ENCODE measurements around the gene SOHLH1.
A peak's percentile ranks its signal among the peaks of the same experiment; 100 is the strongest.

Gene SOHLH1

DNA sequence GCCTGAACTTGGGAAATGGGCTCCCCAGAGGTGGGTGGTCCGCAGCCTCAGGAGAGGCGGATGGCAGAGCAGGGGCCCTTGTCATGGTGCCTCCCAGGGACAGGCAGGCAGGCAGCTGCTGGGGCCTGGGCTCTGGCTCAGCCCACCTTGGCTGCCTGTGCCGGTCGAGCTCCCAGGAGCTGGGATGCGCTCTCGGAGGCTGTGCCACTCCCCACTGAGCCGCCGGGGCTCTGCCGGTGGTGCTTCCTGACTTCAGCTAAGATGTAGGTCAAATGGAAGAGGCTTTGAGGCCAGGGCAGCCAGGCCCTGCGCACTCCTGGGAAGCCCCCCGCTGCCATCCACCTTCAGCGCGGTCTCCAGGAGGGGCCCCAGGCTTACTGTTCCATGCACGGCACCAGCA lies 43.7 kb upstream of the SOHLH1 start:
- Histone ChIP-seq H2AFZ (ENCODE audit: insufficient read depth, low read length, poor library complexity) (no peak overlapping the region), H3K27me3 (ENCODE audit: insufficient read depth, low read length) (no peaks in the 10 kb centered on the region), H3K79me2 (ENCODE audit: control insufficient read depth, insufficient read depth, low read length, poor library complexity) (no peaks in the 10 kb centered on the region), H3K9me3 (ENCODE audit: insufficient read depth, low read depth, low read length) (peaks cover 1% of the 10 kb centered on the region), H3K4ac (ENCODE audit: low read depth, low read length) (no peak overlapping the region), H2BK5ac (ENCODE audit: low read depth, low read length, poor library complexity) (no peak overlapping the region), H4K8ac (ENCODE audit: low read depth, low read length) (no peak overlapping the region), H3K4me3 (ENCODE audit: low read depth, low read length) (no peak overlapping the region), H3K79me1 (ENCODE audit: low read length) (no peaks in the 10 kb centered on the region), H3K14ac (ENCODE audit: low read length) (no peak overlapping the region), H2BK12ac (ENCODE audit: low read length) (no peak overlapping the region), H2AK5ac (ENCODE audit: low read length) (no peak overlapping the region), H3K23ac (ENCODE audit: low read length) (no peak overlapping the region), H3K36me3 (ENCODE audit: control insufficient read depth in 1 of 2, insufficient read depth in 2 of 2, low read length in 2 of 2) (no peaks in the 10 kb centered on the region), H3K18ac (ENCODE audit: low read length) (no peak overlapping the region), H3K4me2 (ENCODE audit: low read length) (no peak overlapping the region), H4K12ac (ENCODE audit: low read depth, low read length) (no peak overlapping the region), H2BK120ac (ENCODE audit: insufficient read depth, low read length, poor library complexity) (no peak overlapping the region), H4K91ac (ENCODE audit: low read depth, low read length) (no peak overlapping the region), H3K4me1 (ENCODE audit: control insufficient read depth in 1 of 2, insufficient read depth in 2 of 2, low read length in 2 of 2) (no peaks in the 10 kb centered on the region), H3K27ac (ENCODE audit: low read depth, low read length) (no peak overlapping the region), H3K9ac (ENCODE audit: low read length) (no peak overlapping the region)
- DNase-seq = no peak
- no CpG with 5 or more reads among the region's 14 CpGs for WGBS (ENCODE audit: extremely low coverage, insufficient coverage, insufficient read length)

DNA sequence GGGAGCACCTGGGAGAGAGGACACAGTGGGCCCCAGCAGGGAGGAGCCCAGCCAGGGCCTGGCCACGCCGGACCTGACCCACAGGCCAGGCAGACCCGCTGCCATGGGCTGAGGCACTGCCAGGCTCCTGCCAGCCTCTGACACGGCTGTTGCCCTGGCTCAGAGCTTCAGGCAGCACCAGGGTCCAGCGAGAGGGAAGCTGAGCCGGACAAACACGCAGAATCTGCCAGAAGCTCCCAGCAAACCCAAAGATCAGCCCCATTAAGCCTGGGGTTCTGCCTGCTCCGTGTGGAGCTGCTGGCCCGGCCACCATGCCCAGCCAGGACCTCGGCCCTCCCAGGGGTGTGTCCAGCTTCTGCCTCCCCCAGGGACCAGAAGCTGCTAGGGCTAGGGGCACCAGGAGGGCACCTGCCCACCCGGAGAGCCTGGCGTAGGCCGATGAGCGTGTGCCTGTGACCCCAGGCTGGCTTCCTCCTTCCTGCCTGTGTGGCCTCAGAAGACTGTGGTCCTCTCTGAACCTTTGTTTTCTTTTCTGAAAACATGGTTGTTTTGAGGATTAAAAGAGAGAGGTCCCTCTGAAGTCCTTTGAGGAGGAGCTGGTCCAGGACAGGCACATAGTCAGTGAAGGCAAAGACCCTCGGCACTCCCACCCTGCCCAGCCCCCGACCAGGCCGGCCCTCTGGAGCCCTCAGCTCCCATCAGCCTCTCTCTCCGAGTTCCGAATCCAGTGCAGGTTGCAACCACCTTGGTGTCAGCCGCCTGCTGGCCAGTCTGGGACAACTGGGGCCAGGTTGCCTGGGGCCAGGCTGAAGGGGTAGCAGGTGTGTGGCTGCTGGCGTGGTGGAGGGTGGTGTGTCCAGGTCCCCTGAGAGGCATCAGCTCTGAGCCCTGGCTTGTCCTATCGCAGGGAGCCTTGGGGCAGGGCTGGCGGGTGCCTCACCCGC lies 42.3 kb upstream of the SOHLH1 start:
- Histone ChIP-seq H2AFZ (ENCODE audit: insufficient read depth, low read length, poor library complexity) (no peak overlapping the region), H3K4me2 (ENCODE audit: low read length) (no peak overlapping the region), H3K23ac (ENCODE audit: low read length) (no peak overlapping the region), H3K9ac (ENCODE audit: low read length) (no peak overlapping the region), H3K4me1 (ENCODE audit: control insufficient read depth in 1 of 2, insufficient read depth in 2 of 2, low read length in 2 of 2) (no peaks in the 10 kb centered on the region), H3K79me2 (ENCODE audit: control insufficient read depth, insufficient read depth, low read length, poor library complexity) (no peaks in the 10 kb centered on the region), H4K91ac (ENCODE audit: low read depth, low read length) (no peak overlapping the region), H3K18ac (ENCODE audit: low read length) (no peak overlapping the region), H2AK5ac (ENCODE audit: low read length) (no peak overlapping the region), H4K12ac (ENCODE audit: low read depth, low read length) (no peak overlapping the region), H3K27me3 (ENCODE audit: insufficient read depth, low read length) (peaks cover 9% of the 10 kb centered on the region), H3K27ac (ENCODE audit: low read depth, low read length) (no peak overlapping the region), H4K8ac (ENCODE audit: low read depth, low read length) (no peak overlapping the region), H2BK12ac (ENCODE audit: low read length) (no peak overlapping the region), H3K14ac (ENCODE audit: low read length) (no peak overlapping the region), H2BK120ac (ENCODE audit: insufficient read depth, low read length, poor library complexity) (no peak overlapping the region), H3K9me3 (ENCODE audit: insufficient read depth, low read depth, low read length) (peaks cover 3% of the 10 kb centered on the region), H3K79me1 (ENCODE audit: low read length) (no peaks in the 10 kb centered on the region), H3K36me3 (ENCODE audit: control insufficient read depth in 1 of 2, insufficient read depth in 2 of 2, low read length in 2 of 2) (no peaks in the 10 kb centered on the region), H3K4me3 (ENCODE audit: low read depth, low read length) (no peak overlapping the region), H2BK5ac (ENCODE audit: low read depth, low read length, poor library complexity) (no peak overlapping the region), H3K4ac (ENCODE audit: low read depth, low read length) (no peak overlapping the region)
- DNase-seq = peak in 1 of 2 donors; percentile 10
- WGBS (ENCODE audit: extremely low coverage, insufficient coverage, insufficient read length) = no CpG with 5 or more reads among the region's 24 CpGs

DNA sequence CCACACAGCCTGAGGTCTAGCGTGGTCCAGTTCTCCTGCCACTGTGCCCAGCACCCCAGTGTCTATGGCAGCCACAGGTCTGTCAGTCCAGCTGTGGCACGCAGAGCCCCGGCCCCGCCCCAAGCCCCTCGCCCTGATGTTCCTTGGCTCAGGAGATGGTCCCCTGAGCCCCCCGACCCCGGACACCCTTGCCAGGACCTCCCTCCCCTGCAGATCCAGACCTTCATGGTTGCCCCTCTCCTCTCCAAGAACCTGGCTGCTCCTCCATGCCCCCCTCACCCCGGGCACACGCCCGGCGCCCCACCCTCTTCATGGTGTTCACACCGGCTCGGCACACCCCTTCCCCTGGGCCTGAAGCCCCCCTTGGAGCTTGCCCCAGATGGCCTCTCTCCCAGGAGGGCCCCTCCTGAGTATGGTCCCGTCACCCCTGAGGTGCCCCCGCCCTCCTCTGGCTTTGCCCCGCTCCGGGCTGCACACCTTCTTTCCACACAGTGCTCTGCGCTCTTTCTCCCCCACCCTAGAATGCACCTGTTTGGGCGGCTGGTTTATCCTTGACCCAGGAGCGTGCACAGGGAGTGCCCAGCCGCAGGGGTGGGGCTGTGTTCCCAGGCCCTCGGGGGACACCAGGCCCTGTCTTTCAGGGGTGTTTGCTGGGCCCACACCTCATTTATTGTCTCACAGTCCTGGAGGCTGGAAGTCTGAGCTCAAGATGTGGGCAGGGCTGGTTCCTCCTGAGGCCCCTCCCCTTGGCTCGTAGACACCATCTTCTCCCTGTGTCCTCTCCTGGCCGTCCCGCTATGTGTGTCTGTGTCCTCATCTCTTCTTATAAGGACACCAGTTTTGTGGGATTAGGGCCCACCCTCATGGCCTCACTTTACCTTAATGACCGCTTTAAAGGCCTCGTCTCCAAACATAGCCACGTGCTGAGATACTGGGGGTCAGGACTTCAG lies 40.3 kb upstream of the SOHLH1 start:
- no peak overlapping the region for H3K18ac ChIP-seq (ENCODE audit: low read length)
- no peak overlapping the region for H3K4me3 ChIP-seq (ENCODE audit: low read depth, low read length)
- H2BK12ac ChIP-seq (ENCODE audit: low read length) = no peak overlapping the region
- H3K79me1 ChIP-seq (ENCODE audit: low read length) = no peaks in the 10 kb centered on the region
- no peak overlapping the region for H4K12ac ChIP-seq (ENCODE audit: low read depth, low read length)
- H3K36me3 ChIP-seq (ENCODE audit: control insufficient read depth in 1 of 2, insufficient read depth in 2 of 2, low read length in 2 of 2) = no peaks in the 10 kb centered on the region
- H3K4ac ChIP-seq (ENCODE audit: low read depth, low read length) = no peak overlapping the region
- no peaks in the 10 kb centered on the region for H3K79me2 ChIP-seq (ENCODE audit: control insufficient read depth, insufficient read depth, low read length, poor library complexity)
- DNase-seq = no peak
- H2AFZ ChIP-seq (ENCODE audit: insufficient read depth, low read length, poor library complexity) = no peak overlapping the region
- no peak overlapping the region for H2BK120ac ChIP-seq (ENCODE audit: insufficient read depth, low read length, poor library complexity)
- no peak overlapping the region for H4K91ac ChIP-seq (ENCODE audit: low read depth, low read length)
- H3K27ac ChIP-seq (ENCODE audit: low read depth, low read length) = no peak overlapping the region
- H3K27me3 ChIP-seq (ENCODE audit: insufficient read depth, low read length) = peaks cover 21% of the 10 kb centered on the region
- no peak overlapping the region for H3K9ac ChIP-seq (ENCODE audit: low read length)
- no peak overlapping the region for H4K8ac ChIP-seq (ENCODE audit: low read depth, low read length)
- no peak overlapping the region for H2AK5ac ChIP-seq (ENCODE audit: low read length)
- no peak overlapping the region for H2BK5ac ChIP-seq (ENCODE audit: low read depth, low read length, poor library complexity)
- WGBS (ENCODE audit: extremely low coverage, insufficient coverage, insufficient read length) = no CpG with 5 or more reads among the region's 28 CpGs
- H3K4me1 ChIP-seq (ENCODE audit: control insufficient read depth in 1 of 2, insufficient read depth in 2 of 2, low read length in 2 of 2) = no peaks in the 10 kb centered on the region
- no peak overlapping the region for H3K14ac ChIP-seq (ENCODE audit: low read length)
- H3K4me2 ChIP-seq (ENCODE audit: low read length) = no peak overlapping the region
- H3K9me3 ChIP-seq (ENCODE audit: insufficient read depth, low read depth, low read length) = peaks cover 10% of the 10 kb centered on the region
- H3K23ac ChIP-seq (ENCODE audit: low read length) = no peak overlapping the region

DNA sequence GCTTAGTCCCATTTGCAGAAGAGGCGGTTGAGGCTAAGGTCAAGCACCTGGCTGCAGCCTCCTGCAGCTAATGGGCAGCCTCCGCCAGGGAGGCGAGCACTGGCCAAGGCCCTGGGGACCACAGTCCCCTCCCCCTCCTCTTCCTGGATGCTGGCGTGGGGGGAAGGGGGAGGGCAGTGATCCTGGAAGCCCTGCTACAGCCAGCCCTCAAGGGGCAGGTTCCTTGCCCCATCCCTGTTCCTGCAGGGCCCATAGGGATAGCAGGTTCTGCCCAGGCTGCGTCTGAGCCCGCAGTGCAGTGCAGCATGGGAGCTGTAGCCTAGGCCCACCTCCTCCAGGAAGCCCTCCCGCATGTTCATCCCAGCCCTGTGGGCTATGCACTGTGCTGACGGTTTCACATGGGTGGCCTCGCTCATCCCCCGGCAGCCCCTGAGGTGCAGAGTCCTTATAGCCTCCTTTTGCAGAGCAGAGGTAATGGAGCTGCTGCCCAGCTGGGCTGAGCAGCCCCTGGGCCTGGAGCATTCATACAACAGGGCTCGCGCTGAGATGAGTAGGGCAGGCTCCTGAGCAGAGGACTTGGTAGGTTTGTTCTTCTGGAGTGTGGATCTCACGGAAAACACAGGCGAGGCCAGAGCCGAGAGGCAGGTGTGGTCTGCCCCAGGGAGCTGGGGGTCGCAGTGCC lies 38.7 kb upstream of the SOHLH1 start:
- Histone ChIP-seq H4K8ac (ENCODE audit: low read depth, low read length) (no peak overlapping the region), H4K12ac (ENCODE audit: low read depth, low read length) (no peak overlapping the region), H2BK12ac (ENCODE audit: low read length) (no peak overlapping the region), H3K4ac (ENCODE audit: low read depth, low read length) (no peak overlapping the region), H4K91ac (ENCODE audit: low read depth, low read length) (no peak overlapping the region), H3K4me2 (ENCODE audit: low read length) (no peak overlapping the region), H3K36me3 (ENCODE audit: control insufficient read depth in 1 of 2, insufficient read depth in 2 of 2, low read length in 2 of 2) (no peaks in the 10 kb centered on the region), H2AFZ (ENCODE audit: insufficient read depth, low read length, poor library complexity) (no peak overlapping the region), H3K27me3 (ENCODE audit: insufficient read depth, low read length) (peaks cover 21% of the 10 kb centered on the region), H3K9ac (ENCODE audit: low read length) (no peak overlapping the region), H3K18ac (ENCODE audit: low read length) (no peak overlapping the region), H2AK5ac (ENCODE audit: low read length) (no peak overlapping the region), H3K4me3 (ENCODE audit: low read depth, low read length) (no peak overlapping the region), H3K23ac (ENCODE audit: low read length) (no peak overlapping the region), H3K79me1 (ENCODE audit: low read length) (no peaks in the 10 kb centered on the region), H3K79me2 (ENCODE audit: control insufficient read depth, insufficient read depth, low read length, poor library complexity) (no peaks in the 10 kb centered on the region), H3K4me1 (ENCODE audit: control insufficient read depth in 1 of 2, insufficient read depth in 2 of 2, low read length in 2 of 2) (no peaks in the 10 kb centered on the region), H2BK120ac (ENCODE audit: insufficient read depth, low read length, poor library complexity) (no peak overlapping the region), H3K27ac (ENCODE audit: low read depth, low read length) (no peak overlapping the region), H2BK5ac (ENCODE audit: low read depth, low read length, poor library complexity) (no peak overlapping the region), H3K9me3 (ENCODE audit: insufficient read depth, low read depth, low read length) (peaks cover 19% of the 10 kb centered on the region), H3K14ac (ENCODE audit: low read length) (no peak overlapping the region)
- WGBS (ENCODE audit: extremely low coverage, insufficient coverage, insufficient read length) = no CpG with 5 or more reads among the region's 16 CpGs
- no peak for DNase-seq
